DND-41 (cell line): ENCODE measurements around the gene PEAK1.

Source experiments
- ATAC-seq: fragments of 200-7000 bp; cut with Tn5 transposase; 3 replicates; pipeline ENCODE4 v1.9.1; 2021; ENCODE audit warnings: low read depth; ENCODE audit not compliant: insufficient read depth
- DNase-seq: peaks from one replicate; pipeline ENCODE4 v3.0.0-alpha.2; 2020
- H2AFZ ChIP-seq: 2 replicates; pipeline ENCODE4 v1.6.0; 2012; ENCODE audit warnings: low read depth, low read length
- H3K27ac ChIP-seq: 2 replicates; pipeline ENCODE4 v1.5.1; 2012; ENCODE audit warnings: low read length, inconsistent platforms
- H3K27me3 ChIP-seq: fragments of 200-600 bp; sonication (generic); 2 replicates; pipeline ENCODE4 v1.6.0; 2012; ENCODE audit warnings: low read length, mild to moderate bottlenecking, inconsistent platforms; ENCODE audit not compliant: insufficient read depth, poor library complexity
- H3K36me3 ChIP-seq: 2 replicates; pipeline ENCODE4 v1.5.1; 2012; ENCODE audit warnings: low read length, inconsistent platforms; ENCODE audit not compliant: insufficient read depth
- H3K4me1 ChIP-seq: 2 replicates; pipeline ENCODE4 v1.5.1; 2012; ENCODE audit warnings: mild to moderate bottlenecking, low read length; ENCODE audit not compliant: insufficient read depth
- H3K4me2 ChIP-seq: 2 replicates; pipeline ENCODE4 v1.6.0; 2012; ENCODE audit warnings: mild to moderate bottlenecking, moderate library complexity, low read length, inconsistent platforms; ENCODE audit not compliant: insufficient read depth
- H3K4me3 ChIP-seq, 2 experiments: fragments of 200-600 bp in 1 of 2; shearing (Covaris generic) in 1 of 2; 2 replicates each; pipeline ENCODE4 v1.5.1; 2012 to 2016; ENCODE audit warnings: inconsistent platforms in 2 of 2, low read length in 2 of 2, mild to moderate bottlenecking in 2 of 2, low read depth in 1 of 2, moderate library complexity in 1 of 2
- H3K79me2 ChIP-seq: 2 replicates; pipeline ENCODE4 v1.6.0; 2012; ENCODE audit warnings: low read length, inconsistent platforms; ENCODE audit not compliant: insufficient read depth
- H3K9ac ChIP-seq: 2 replicates; pipeline ENCODE4 v1.6.0; 2012; ENCODE audit warnings: low read depth, mild to moderate bottlenecking, inconsistent platforms, low read length, moderate library complexity
- H3K9me3 ChIP-seq: 2 replicates; pipeline ENCODE4 v1.5.1; 2012; ENCODE audit warnings: low read length, moderate library complexity, mild to moderate bottlenecking, inconsistent platforms; ENCODE audit not compliant: insufficient read depth, severe bottlenecking
- H4K20me1 ChIP-seq: 2 replicates; pipeline ENCODE4 v1.6.0; 2012; ENCODE audit warnings: low read length; ENCODE audit not compliant: insufficient read depth
- EZH2 ChIP-seq: IDR thresholded peaks from 3 replicates; pipeline ENCODE4 v1.6.1; 2012; ENCODE audit warnings: borderline replicate concordance, low read depth, mild to moderate bottlenecking, moderate library complexity, low read length, inconsistent platforms; ENCODE audit not compliant: severe bottlenecking
- TF ChIP-seq, protein P1 (sequence below): IDR thresholded peaks from 2 replicates; pipeline ENCODE4 v1.5.1; 2012; ENCODE audit warnings: borderline replicate concordance, low read length, moderate library complexity, mild to moderate bottlenecking; ENCODE audit not compliant: poor library complexity, severe bottlenecking; ENCODE audit errors: extremely low read depth

Gene PEAK1

GRCh38 chr15:77093436-77093835, 326.5 kb downstream of the PEAK1 start:
- no peak overlapping the region for H3K9ac ChIP-seq
- TF ChIP-seq, protein P1, sequence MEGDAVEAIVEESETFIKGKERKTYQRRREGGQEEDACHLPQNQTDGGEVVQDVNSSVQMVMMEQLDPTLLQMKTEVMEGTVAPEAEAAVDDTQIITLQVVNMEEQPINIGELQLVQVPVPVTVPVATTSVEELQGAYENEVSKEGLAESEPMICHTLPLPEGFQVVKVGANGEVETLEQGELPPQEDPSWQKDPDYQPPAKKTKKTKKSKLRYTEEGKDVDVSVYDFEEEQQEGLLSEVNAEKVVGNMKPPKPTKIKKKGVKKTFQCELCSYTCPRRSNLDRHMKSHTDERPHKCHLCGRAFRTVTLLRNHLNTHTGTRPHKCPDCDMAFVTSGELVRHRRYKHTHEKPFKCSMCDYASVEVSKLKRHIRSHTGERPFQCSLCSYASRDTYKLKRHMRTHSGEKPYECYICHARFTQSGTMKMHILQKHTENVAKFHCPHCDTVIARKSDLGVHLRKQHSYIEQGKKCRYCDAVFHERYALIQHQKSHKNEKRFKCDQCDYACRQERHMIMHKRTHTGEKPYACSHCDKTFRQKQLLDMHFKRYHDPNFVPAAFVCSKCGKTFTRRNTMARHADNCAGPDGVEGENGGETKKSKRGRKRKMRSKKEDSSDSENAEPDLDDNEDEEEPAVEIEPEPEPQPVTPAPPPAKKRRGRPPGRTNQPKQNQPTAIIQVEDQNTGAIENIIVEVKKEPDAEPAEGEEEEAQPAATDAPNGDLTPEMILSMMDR = no peak
- TF ChIP-seq EZH2 = no peak
- no peaks in the 10 kb centered on the region for H4K20me1 ChIP-seq
- no peaks in the 10 kb centered on the region for H3K9me3 ChIP-seq
- H3K36me3 ChIP-seq = no peaks in the 10 kb centered on the region
- no peak overlapping the region for H3K4me2 ChIP-seq
- H3K4me3 ChIP-seq = no peak overlapping the region
- no peak overlapping the region for H3K27ac ChIP-seq
- H2AFZ ChIP-seq = no peak overlapping the region
- ATAC-seq = no peak
- H3K27me3 ChIP-seq = no peaks in the 10 kb centered on the region
- no peaks in the 10 kb centered on the region for H3K4me1 ChIP-seq
- no peaks in the 10 kb centered on the region for H3K79me2 ChIP-seq
- DNase-seq = no peak

DNA sequence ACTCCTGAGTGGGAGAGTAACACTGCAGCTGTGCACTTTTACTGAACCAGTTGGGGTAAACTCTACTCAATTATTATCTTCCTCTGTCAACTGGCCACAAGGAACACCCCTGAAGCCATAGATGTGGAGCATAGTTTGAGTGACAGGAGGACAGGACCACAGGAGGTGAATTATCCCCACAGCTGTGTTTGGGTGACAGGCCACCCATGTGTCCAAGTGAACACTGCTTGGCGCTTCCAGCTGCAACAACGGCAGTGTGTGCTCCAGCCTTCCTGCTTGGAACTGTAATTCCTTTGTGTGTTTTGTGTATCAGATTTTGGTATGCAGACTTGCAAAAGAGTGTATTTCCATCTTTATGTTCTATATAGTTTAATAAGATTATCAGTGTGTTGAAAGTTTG, 328.8 kb downstream of the PEAK1 start:
- Histone ChIP-seq H2AFZ (no peak overlapping the region), H3K4me1 (no peaks in the 10 kb centered on the region), H3K36me3 (no peaks in the 10 kb centered on the region), H3K27me3 (no peaks in the 10 kb centered on the region), H3K79me2 (no peaks in the 10 kb centered on the region), H3K9me3 (no peaks in the 10 kb centered on the region), H3K4me2 (no peak overlapping the region), H3K9ac (no peak overlapping the region), H3K4me3 (no peak overlapping the region), H4K20me1 (no peaks in the 10 kb centered on the region), H3K27ac (no peak overlapping the region)
- DNase-seq (no peak), ATAC-seq (no peak)
- TF ChIP-seq, protein P1 = no peak
- no peak for TF ChIP-seq EZH2

GRCh38 chr15:77087213-77087612, 332.7 kb downstream of the PEAK1 start:
- H2AFZ ChIP-seq = no peak overlapping the region
- H3K27ac ChIP-seq = no peak overlapping the region
- H4K20me1 ChIP-seq = no peaks in the 10 kb centered on the region
- ATAC-seq (no peak), DNase-seq (no peak)
- no peaks in the 10 kb centered on the region for H3K27me3 ChIP-seq
- no peaks in the 10 kb centered on the region for H3K4me1 ChIP-seq
- no peaks in the 10 kb centered on the region for H3K36me3 ChIP-seq
- H3K9ac ChIP-seq = no peak overlapping the region
- H3K79me2 ChIP-seq = no peaks in the 10 kb centered on the region
- no peak overlapping the region for H3K4me2 ChIP-seq
- no peaks in the 10 kb centered on the region for H3K9me3 ChIP-seq
- H3K4me3 ChIP-seq = no peak overlapping the region
- no peak for TF ChIP-seq EZH2
- TF ChIP-seq, protein P1 = no peak

- H3K36me3 ChIP-seq = no peaks in the 10 kb centered on the region
- H3K9me3 ChIP-seq = no peaks in the 10 kb centered on the region
- no peaks in the 10 kb centered on the region for H3K79me2 ChIP-seq
- ATAC-seq (no peak), DNase-seq (no peak)
- H3K4me2 ChIP-seq = no peak overlapping the region
- H3K9ac ChIP-seq = no peak overlapping the region
- H4K20me1 ChIP-seq = no peaks in the 10 kb centered on the region
- TF ChIP-seq, protein P1 = no peak
- no peak for TF ChIP-seq EZH2
- no peak overlapping the region for H3K4me3 ChIP-seq
- no peak overlapping the region for H3K27ac ChIP-seq
- H2AFZ ChIP-seq = no peak overlapping the region
- no peaks in the 10 kb centered on the region for H3K27me3 ChIP-seq
- no peaks in the 10 kb centered on the region for H3K4me1 ChIP-seq
Measured at GRCh38 chr15:77085297-77085696, 334.6 kb downstream of the PEAK1 start.
